HG02610 (cell line): ENCODE results near the gene MAP3K12.

ENCODE experiments used
- ATAC-seq: cut with Tn5 transposase; IDR thresholded peaks from one replicate; pipeline ENCODE4 v1.9.1; 2021; ENCODE audit warnings: mild to moderate bottlenecking, moderate library complexity; ENCODE audit not compliant: unreplicated experiment

The MAP3K12 gene

DNA sequence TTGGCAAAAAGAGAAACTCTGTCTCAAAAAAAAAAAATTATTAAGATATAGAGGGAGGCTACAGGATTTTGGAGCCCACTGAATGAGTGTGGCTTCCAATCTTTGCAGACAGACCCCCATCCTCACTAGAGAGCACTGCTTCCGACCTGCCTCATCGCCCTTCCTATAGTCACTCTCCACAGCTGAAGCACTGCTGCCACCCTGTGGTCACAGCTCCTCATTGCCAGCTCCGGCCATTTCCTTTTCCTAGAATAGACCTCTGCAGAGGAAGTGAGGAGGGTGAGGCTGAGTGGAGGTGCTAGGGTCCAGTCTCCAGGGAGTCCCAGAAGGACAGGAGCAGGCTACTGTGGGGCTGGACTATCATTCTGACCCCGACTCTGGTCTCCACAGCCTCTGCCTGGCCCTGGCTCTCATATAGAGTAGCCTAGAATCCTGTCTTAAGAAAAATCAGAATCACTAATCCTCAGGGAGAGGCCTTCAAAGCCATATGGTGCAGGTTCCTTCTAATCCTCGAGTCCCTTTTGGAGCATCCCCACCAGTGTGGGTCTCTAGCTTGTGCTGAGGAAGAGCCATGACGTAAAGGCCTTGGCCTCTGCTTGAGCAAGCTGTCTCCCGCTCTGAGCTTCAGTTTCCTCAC, 9.4 kb upstream of the MAP3K12 start:
- peak; percentile 80 for ATAC-seq

DNA sequence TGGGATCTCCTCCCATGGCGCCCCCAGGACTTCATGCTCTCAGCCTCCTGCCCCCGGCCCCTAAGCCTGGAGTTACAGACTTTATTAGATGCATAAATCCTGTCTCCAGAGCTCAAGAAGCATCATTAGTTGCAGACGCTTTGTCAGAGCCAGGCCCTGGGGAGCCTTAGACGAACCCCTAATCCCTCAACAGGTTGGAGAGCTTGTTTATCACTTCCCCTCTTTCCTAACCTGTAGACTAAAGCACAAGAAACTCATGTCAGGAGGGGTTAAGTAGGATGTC, 8.3 kb upstream of the MAP3K12 start:
- ATAC-seq, result no peak

- ATAC-seq, result no peak
These were observed 7.8 kb upstream of the MAP3K12 start, which contains the start of gene NPFF for GRCh38 chr12:53506881-53507602. TSS of gene NPFF (minus strand) at chr12:53507484. CDS start at chr12:53507474, 10 bp downstream.

- ATAC-seq, result no peak
These were observed 7.2 kb upstream of the MAP3K12 start for GRCh38 chr12:53506450-53506785.

DNA sequence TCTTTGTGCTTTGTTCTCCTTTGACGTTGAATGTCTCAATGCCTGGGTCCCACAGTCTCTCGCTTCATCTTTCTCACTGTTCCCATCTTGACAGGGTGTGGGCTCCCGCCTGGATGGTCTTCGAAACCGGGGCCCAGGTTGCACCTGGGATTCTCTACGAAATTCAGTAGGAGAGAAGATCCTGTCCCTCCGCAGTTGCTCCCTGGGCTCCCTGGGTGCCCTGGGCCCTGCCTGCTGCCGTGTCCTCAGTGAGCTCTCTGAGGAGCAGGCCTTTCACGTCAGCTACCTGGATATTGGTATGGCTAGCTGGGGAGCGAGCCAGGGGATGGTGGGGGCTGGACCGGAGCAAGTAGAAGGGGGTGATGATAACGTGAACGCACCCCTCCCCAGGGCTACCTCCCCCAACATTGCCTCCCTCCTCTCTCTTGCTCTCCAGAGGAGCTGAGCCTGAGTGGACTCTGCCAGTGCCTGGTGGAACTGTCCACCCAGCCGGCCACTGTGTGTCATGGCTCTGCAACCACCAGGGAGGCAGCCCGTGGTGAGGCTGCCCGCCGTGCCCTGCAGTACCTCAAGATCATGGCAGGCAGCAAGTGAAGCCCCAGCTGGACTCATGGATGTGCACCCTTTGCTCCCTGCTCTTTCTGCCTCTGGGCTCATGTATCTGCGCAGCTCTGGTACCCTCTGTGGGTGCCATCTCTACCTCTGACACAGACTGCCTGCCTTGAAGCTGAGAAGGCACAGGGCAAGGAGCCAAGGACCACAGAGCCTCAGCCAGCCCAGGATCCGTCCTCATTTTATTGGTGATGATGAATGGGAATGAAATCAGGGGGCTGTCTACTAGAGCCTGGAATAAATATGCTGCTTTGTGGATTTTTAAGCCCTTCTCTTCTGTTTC, 6.5 kb upstream of the MAP3K12 start:
- no peak for ATAC-seq

- no peak for ATAC-seq
These were observed 5.8 kb upstream of the MAP3K12 start for GRCh38 chr12:53505086-53505485.

GRCh38 chr12:53504004-53504920, 5.0 kb upstream of the MAP3K12 start:
- no peak for ATAC-seq

DNA sequence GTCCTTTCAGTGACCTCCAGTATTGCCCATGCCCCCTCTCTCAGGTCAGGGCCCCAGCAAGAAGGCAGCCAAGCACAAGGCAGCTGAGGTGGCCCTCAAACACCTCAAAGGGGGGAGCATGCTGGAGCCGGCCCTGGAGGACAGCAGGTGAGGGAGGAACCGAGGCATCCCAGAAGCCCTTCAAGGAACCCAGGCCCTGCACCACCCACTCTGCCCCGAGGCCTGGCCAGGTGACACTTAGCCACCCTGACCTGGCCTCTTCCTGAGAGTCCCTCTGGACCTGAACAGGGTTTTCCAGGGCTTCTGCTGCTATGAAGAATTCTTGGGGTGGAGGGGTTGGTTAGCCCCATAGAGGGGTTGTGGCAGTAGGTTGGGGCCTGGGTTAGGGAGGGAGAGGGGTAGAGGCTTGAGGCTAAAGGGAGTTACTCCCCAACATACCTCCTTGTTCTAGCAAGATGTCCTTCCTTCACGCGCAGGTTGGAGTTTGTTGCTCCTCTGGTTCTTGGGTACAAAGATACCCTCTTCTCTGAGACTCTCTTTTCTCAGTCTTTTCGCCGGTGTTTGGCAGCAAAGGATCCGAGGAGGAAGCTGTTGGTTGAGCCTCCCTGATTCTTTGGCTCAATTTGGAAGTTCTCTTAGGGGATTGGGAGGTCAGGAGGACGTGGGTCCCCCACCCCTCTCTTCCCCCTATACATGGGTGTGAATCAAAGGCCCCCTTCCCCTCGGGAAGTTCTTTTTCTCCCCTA, 3.9 kb upstream of the MAP3K12 start:
- no peak for ATAC-seq

DNA sequence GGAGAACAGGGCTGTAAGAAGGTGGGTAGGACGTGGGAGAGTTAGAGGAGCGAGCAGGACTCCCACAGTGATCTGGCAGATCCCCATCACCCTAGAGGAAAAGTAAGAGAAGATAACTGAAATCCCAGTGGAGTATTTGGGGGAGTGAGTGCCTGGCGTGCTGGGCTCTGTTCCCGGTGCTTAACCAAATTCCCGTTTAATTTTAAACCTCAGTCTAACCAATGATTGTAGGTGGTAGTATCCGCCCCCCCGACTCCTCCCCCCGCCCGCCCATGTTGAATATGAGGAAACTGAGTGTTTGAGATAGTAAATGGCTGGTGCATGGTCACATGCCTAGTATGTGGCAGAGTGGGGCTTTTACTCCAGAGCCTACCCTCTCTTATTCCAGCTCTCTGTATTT, 3.1 kb upstream of the MAP3K12 start:
- no peak for ATAC-seq

- ATAC-seq, result no peak
These were observed 2.4 kb upstream of the MAP3K12 start for GRCh38 chr12:53501615-53502181.

DNA sequence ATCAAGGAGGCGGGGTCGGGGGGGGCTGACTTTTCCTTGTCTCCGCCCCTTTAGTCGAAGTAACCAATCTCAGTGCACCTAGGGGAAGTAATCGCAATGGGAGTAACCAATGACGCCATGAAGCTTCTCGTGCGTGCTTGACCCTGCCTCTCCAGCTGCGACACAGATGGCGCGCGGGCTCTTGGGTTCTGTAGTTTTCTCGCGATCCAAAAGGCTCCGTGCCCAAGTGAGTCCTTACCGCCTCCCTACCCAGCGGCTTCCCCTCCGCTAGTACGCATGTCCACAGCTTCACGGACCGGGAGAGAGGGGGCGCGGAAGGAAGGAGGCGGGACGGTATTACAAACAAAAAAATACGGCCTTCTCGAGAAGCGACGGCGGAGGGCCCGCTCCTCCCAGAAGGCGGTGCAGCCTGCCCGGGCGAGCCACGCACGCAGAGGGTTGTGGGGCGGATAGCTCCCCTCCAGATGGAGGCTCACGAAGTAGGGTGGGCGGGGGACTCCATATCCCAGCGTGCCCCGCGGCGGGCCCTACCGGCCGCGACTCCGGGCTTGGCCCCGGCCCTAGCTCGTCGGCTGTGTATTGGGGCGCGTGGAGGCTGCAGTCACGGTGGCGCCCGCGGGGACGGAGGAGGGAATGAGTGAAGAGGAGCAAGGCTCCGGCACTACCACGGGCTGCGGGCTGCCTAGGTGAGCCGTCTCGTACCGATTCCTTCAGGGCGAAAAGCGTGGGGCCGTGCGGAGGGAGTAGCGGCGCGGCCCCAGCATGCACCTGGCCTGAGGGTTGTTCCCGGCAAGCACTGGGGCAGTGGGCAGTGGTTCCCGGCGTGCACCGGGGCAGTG, 1.7 kb upstream of the MAP3K12 start, which contains the start of gene TARBP2:
Gene TARBP2, plus strand, starts transcription at position 508 of the 839 bp plus-strand sequence. Its CDS starts 126 bp downstream, at position 634.
- ATAC-seq, result peak; percentile 77

DNA sequence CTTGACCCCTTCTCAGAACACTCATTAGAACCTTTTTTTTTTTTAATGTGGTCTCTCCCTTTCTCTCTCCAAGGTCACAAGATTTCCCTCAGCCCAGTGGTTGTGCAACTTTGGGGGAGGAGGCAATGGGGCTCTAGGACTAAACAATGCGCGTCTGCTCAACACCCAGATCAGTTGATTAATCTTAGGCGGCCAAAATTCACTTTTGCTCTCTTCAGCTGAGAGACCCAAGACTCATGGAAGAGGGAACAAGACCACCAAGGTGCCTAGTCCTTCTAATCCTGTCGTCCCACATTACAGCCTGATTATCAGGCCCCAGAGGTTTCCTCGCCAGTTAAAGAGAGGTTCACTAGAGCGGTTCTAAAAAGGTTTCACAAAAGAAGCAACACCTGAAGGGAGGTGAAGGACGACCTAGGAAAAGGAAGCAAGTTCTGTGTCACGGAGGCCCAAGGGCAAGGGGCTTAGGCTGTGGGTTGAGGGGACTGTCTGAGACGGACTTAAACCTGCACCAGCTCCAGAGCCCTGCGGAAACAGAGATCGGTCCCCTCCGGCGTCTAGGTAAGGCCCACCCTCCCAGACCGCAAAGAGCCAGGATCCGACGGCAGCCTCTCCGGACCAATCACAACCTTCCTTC, 1.0 kb upstream of the MAP3K12 start:
- no peak for ATAC-seq

GRCh38 chr12:53498235-53498630, 1.0 kb downstream of the MAP3K12 start:
- ATAC-seq, result no peak

DNA sequence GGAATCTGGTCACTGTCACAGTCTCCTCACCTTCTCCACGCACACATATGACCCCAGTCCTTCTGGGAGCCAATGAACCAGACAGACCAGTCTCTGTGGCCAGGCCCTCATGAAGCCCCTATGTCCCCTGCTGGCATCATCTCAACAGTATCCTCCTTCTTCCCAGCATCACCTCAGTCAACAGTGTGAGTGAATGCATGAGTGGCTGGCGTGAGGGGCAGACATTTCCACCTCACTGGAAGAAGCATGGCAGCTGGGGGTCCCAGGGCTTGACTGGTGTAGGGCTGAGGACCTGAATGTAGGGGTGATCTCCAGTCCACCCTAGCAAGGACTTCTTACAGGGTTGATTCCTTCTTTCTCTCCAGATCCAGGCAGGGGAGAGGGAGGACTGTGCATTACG, 1.8 kb downstream of the MAP3K12 start:
- ATAC-seq, result no peak

GRCh38 chr12:53496752-53497032, 2.6 kb downstream of the MAP3K12 start:
- no peak for ATAC-seq

DNA sequence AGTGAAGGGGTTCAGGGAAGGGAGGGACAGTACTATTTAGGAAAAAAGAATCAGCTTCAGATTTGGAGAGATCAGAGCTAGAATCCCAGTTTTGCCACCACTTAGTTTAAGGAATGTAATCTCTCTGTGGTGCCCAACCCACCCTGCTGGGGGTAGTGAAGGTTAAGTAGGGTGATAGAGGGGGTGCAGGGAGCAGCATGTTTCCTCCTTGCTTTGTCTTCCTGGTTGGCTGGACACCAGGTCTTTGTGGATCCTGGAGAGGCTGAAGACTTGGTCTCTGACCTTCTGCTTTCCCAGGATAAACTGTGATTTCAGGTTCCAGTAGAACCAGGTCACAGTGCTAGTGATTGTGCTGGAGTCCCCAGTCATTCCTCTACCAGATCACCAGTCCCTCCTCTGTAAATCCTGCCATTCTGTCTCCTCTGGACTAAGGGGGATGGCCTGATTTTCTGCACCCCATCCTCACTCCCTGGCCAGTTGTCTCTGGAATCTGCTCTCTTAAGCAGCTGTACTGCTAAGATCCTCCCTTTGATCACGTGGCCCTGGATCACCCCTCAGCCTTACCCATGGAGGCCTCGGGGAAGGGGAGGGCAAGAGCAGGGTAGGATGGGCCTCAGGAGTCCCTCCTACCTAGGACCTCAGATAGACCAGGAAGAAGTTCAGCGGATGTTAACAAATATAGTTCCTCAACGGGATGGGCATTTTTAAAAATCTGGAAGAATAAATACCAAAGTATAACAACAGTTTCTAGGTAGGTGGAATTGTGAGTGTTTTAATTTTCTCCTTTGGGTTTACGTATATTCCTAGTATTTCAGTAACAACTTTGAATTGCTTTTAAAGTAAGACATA, 3.1 kb downstream of the MAP3K12 start:
- ATAC-seq, result no peak

DNA sequence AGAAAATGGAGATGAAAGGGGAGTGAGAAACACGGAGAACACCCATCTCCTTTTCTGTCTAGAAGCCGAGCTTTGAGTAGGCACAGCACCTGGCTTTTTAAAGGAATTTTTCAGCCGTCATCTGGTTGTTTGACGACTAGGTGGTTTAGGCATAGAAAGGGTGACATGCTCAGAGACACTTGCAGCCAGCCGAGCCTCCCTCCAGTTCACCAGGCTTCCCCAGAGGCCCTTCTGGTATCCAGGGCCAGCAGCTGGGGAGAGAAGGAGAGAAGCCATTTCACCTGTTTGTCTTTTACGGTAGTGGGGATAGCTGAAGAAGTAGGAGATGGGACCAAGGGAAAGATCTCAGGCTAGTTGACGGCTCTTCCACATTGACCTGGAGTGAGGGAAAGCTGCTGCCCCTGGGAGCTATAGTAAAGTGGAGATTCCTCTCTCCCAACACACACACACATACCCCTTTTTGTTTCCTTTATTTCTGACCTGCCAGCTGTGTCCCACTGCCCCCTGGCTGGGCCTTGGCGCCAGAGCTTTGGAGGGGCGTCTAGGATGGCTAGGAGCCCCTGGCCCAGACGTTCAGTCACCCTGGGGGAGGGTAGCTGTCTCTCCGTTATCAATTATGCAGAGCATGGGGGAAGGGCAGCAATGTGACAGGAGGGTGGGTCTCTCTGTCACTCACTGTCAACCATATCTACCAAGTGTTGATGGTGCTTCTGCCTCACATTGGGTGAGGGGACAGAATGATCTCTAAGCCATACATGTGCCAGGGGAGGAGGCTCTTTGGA, 5.5 kb downstream of the MAP3K12 start:
- ATAC-seq, result no peak
